ENCODE measurements around the gene POLD2. TPM values are rescaled to one million over a fixed set of nuclear protein-coding genes. Genes with fewer than 3 reads are reported as not detected.

POLD2 gene
- total and polyA plus RNA-seq, 2 of the 8 experiments (the other 6 are each of a cell fraction or from before 2014, with no cell fraction given): 148 to 214 TPM

GRCh38 chr7:44153948-44154335 lies 30.6 kb upstream of the POLD2 start:
- H3K23me2 ChIP-seq (ENCODE audit: low read depth, low read length): no peaks in the 10 kb centered on the region
- no peaks in the 10 kb centered on the region for H3K36me3 ChIP-seq (ENCODE audit: control insufficient read depth in 2 of 4, insufficient read depth in 4 of 4, low read length in 3 of 4)
- no peak overlapping the region for H2BK15ac ChIP-seq (ENCODE audit: low read length)
- H3K9me3 ChIP-seq (ENCODE audit: insufficient read depth in 2 of 2, low read depth in 1 of 2, low read length in 1 of 2): no peaks in the 10 kb centered on the region
- H2AK5ac ChIP-seq (ENCODE audit: low read depth, low read length): no peak overlapping the region
- no peak overlapping the region for H4K91ac ChIP-seq (replicated peaks; ENCODE audit: insufficient read length, low read length)
- DNase-seq (ENCODE audit: low read depth in 1 of 2, low spot score in 2 of 2): no peak
- POLR2A ChIA-PET (ENCODE audit: partially characterized antibody): no interaction called here
- H2BK5ac ChIP-seq (ENCODE audit: low read depth, low read length): no peak overlapping the region
- H3K4me2 ChIP-seq (ENCODE audit: insufficient read depth in 1 of 2, low read depth in 2 of 2, low read length in 2 of 2): no peak overlapping the region
- H3K4ac ChIP-seq (replicated peaks; ENCODE audit: insufficient read length, low read depth, low read length): no peak overlapping the region
- no peak overlapping the region for H2BK120ac ChIP-seq (replicated peaks; ENCODE audit: low read depth, low read length)
- no peak overlapping the region for H2AFZ ChIP-seq (ENCODE audit: low read length)
- no peak overlapping the region for H4K8ac ChIP-seq (ENCODE audit: extremely low read depth, insufficient read depth, low read length)
- no peak for FAIRE-seq
- no peaks in the 10 kb centered on the region for H3K79me1 ChIP-seq (ENCODE audit: low read depth, low read length)
- H4K5ac ChIP-seq (ENCODE audit: insufficient read length, low read depth, low read length): no peak overlapping the region
- no peak overlapping the region for H2BK20ac ChIP-seq (ENCODE audit: low read length)
- CTCF ChIA-PET (ENCODE audit: partially characterized antibody): interaction anchor here (0.8 to 6.1 kb wide), 14 partner anchors 9 to 87 kb away, joined by 3 to 46 read pairs (median 4); no protein-coding TSS in a partner anchor
- no peaks in the 10 kb centered on the region for H3K4me1 ChIP-seq (replicated peaks in 1 of 4; ENCODE audit: control insufficient read depth in 3 of 4, insufficient read depth in 4 of 4, low read length in 3 of 4)
- no peaks in the 10 kb centered on the region; a peak in 2 of 7 replicates for H3K27me3 ChIP-seq (replicated peaks in 1 of 4; ENCODE audit: control insufficient read depth in 3 of 4, extremely low read depth in 1 of 4, insufficient read depth in 3 of 4, low read length in 3 of 4)
- H3K56ac ChIP-seq (replicated peaks; ENCODE audit: insufficient read length, low read depth, low read length): no peak overlapping the region
- H3K18ac ChIP-seq (ENCODE audit: extremely low read depth, low read length): no peak overlapping the region
- H4K20me1 ChIP-seq (replicated peaks in 1 of 2; ENCODE audit: control insufficient read depth in 1 of 2, insufficient read depth in 2 of 2, low read length in 2 of 2): no peaks in the 10 kb centered on the region
- H3K23ac ChIP-seq (ENCODE audit: insufficient read length): no peak overlapping the region
- no peak overlapping the region for H3K14ac ChIP-seq (ENCODE audit: insufficient read length)
- no peaks in the 10 kb centered on the region for H3K79me2 ChIP-seq (ENCODE audit: control insufficient read depth in 1 of 2, insufficient read depth in 2 of 2, low read length in 2 of 2)
- no peak overlapping the region for H2BK12ac ChIP-seq (ENCODE audit: low read depth, low read length)
- no peak overlapping the region for H3K9ac ChIP-seq (replicated peaks in 1 of 4; ENCODE audit: extremely low read depth in 1 of 4, low read depth in 3 of 4, low read length in 3 of 4)
- no peak overlapping the region for H3K4me3 ChIP-seq (ENCODE audit: extremely low read depth in 1 of 4, insufficient read depth in 2 of 4, low read depth in 3 of 4, low read length in 4 of 4)
- 86% methylated on average over 5 of the region's 5 CpGs; no CpG with 5 or more reads in 1 of the 2 experiments for WGBS, 2 experiments (ENCODE audit: extremely low coverage in 1 of 2, insufficient coverage in 1 of 2, insufficient read length in 1 of 2, insufficient replicate concordance in 2 of 2, low coverage in 1 of 2, low lambda C conversion rate in 2 of 2, missing lambda C conversion rate in 1 of 2)
- H3K27ac ChIP-seq (ENCODE audit: low read depth, low read length): no peak overlapping the region
- no peak for TF ChIP-seq SAP30 (IDR thresholded peaks at IDR 0.05; ENCODE audit: insufficient read depth, insufficient replicate concordance, low read length)
- no peak for TF ChIP-seq EP300 (IDR thresholded peaks at IDR 0.05; ENCODE audit: borderline replicate concordance in 1 of 2, low read depth in 2 of 2, low read length in 2 of 2)
- no peak for TF ChIP-seq NANOG (IDR thresholded peaks at IDR 0.05; ENCODE audit: insufficient read depth, low read depth, low read length, poor library complexity, severe bottlenecking)
- TF ChIP-seq BCL11A (IDR thresholded peaks at IDR 0.05; ENCODE audit: low read depth in 2 of 2, low read length in 2 of 2): no peak
- no peak for TF ChIP-seq ATF2 (IDR thresholded peaks at IDR 0.05; ENCODE audit: low read length)
- no peak for TF ChIP-seq POLR2A (IDR thresholded peaks at IDR 0.05; ENCODE audit: control extremely low read depth in 1 of 2, low read depth in 2 of 2, low read length in 2 of 2)
- TF ChIP-seq CBX5 (IDR thresholded peaks at IDR 0.05; ENCODE audit: low read depth, low read length): no peak
- no peak for TF ChIP-seq JUN (IDR thresholded peaks at IDR 0.05; ENCODE audit: low read depth, low read length)
- no peak for TF ChIP-seq TAF7 (optimal IDR thresholded peaks at IDR 0.05; ENCODE audit: borderline replicate concordance, low read depth, low read length)
- TF ChIP-seq POLR2AphosphoS5 (IDR thresholded peaks at IDR 0.05; ENCODE audit: low read depth, low read length): no peak
- TF ChIP-seq USF2 (IDR thresholded peaks at IDR 0.05; ENCODE audit: low read length): no peak

All from H1 (cell line).